Sigmoid colon (tissue), 4 donors: Measurements from ENCODE around the gene HNRNPD.

Experiments used
- CTCF ChIP-seq, 4 experiments: fragments of 450-650 bp in 3 of 4; fragments of 200-600 bp in 1 of 4; IDR thresholded peaks; one replicate each; pipeline ENCODE4 v1.5.1; 2016 to 2019; ENCODE audit warnings: antibody characterized with exemption in 4 of 4, mild to moderate bottlenecking in 3 of 4, moderate library complexity in 2 of 4
- POLR2A ChIP-seq, 2 donors: fragments of 450-650 bp; IDR thresholded peaks; one replicate each; pipeline ENCODE4 v1.6.1; 2016; ENCODE audit warnings: antibody characterized with exemption in 2 of 2, mild to moderate bottlenecking in 2 of 2, moderate library complexity in 2 of 2
- POLR2AphosphoS5 ChIP-seq, 4 donors: sonication (generic); formaldehyde crosslinking; IDR thresholded peaks; one replicate each; pipeline ENCODE4 v1.6.1; 2017; ENCODE audit warnings: antibody characterized with exemption in 4 of 4

- TF ChIP-seq POLR2AphosphoS5 (IDR thresholded peaks at IDR 0.05) (no peak), CTCF (IDR thresholded peaks at IDR 0.05) (no peak), POLR2A (IDR thresholded peaks at IDR 0.05) (no peak)
These were observed 14.6 kb upstream of the HNRNPD start for GRCh38 chr4:82388405-82388804.
